ENCODE measurements around the gene PRPS2. TPM values are rescaled to one million over a fixed set of nuclear protein-coding genes. Genes with fewer than 3 reads are reported as not detected.

Gene PRPS2
- total RNA-seq, 1 donor from 2014 or later = 11.8 TPM

DNA sequence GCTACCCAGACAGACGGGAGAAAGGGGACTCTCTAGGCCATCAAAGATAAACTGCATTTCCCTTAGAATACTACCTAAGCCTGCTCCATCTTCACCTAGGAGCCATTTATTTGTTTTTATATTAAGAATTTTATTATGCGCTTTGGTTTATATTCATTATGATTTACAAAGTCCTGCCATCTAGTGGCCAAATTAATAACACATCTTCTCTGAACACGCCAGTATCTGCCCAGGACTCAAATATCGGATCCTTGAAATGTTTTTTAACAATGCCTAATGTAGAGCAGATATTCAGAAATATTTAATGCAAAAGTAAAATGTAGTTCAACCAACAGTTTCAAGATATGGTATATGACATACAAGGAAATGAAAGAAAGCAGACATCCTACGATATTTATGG lies 20.8 kb upstream of the PRPS2 start:
- Mint-ChIP-seq H3K4me3 (ENCODE audit: unreplicated experiment) (no peak overlapping the region), H3K4me1 (ENCODE audit: low read depth, unreplicated experiment) (no peaks in the 10 kb centered on the region), H3K27me3 (ENCODE audit: low read depth, unreplicated experiment) (no peaks in the 10 kb centered on the region), H3K36me3 (ENCODE audit: low read depth, unreplicated experiment) (no peaks in the 10 kb centered on the region), H3K27ac (ENCODE audit: unreplicated experiment) (no peak overlapping the region), H3K9me3 (ENCODE audit: unreplicated experiment) (no peaks in the 10 kb centered on the region)
- H3K9me3 ChIP-seq (ENCODE audit: insufficient read depth, low read depth, low read length) = no peaks in the 10 kb centered on the region
- no peaks in the 10 kb centered on the region for H3K36me3 ChIP-seq (ENCODE audit: insufficient read depth, low read length)
- no peak overlapping the region for H3K4me2 ChIP-seq (ENCODE audit: low read length)
- H3K9ac ChIP-seq (ENCODE audit: low read length) = no peak overlapping the region
- FAIRE-seq = peak; percentile 98
- H3K4me1 ChIP-seq (ENCODE audit: insufficient read depth, low read length) = no peaks in the 10 kb centered on the region
- no peaks in the 10 kb centered on the region for H3K79me2 ChIP-seq (ENCODE audit: insufficient read depth, low read length)
- H4K20me1 ChIP-seq (ENCODE audit: insufficient read depth, low read length) = no peaks in the 10 kb centered on the region
- H2AFZ ChIP-seq (ENCODE audit: low read depth, low read length) = no peak overlapping the region
- no peak overlapping the region for H3K4me3 ChIP-seq (ENCODE audit: insufficient read depth, low read depth, low read length)
- DNase-seq (ENCODE audit: low read depth) = no peak
- H3K27me3 ChIP-seq (ENCODE audit: insufficient read depth, low read length) = no peaks in the 10 kb centered on the region
- no peak overlapping the region for H3K27ac ChIP-seq (ENCODE audit: low read depth, low read length)
- TF ChIP-seq, protein P1, sequence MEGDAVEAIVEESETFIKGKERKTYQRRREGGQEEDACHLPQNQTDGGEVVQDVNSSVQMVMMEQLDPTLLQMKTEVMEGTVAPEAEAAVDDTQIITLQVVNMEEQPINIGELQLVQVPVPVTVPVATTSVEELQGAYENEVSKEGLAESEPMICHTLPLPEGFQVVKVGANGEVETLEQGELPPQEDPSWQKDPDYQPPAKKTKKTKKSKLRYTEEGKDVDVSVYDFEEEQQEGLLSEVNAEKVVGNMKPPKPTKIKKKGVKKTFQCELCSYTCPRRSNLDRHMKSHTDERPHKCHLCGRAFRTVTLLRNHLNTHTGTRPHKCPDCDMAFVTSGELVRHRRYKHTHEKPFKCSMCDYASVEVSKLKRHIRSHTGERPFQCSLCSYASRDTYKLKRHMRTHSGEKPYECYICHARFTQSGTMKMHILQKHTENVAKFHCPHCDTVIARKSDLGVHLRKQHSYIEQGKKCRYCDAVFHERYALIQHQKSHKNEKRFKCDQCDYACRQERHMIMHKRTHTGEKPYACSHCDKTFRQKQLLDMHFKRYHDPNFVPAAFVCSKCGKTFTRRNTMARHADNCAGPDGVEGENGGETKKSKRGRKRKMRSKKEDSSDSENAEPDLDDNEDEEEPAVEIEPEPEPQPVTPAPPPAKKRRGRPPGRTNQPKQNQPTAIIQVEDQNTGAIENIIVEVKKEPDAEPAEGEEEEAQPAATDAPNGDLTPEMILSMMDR (IDR thresholded peaks at IDR 0.05; ENCODE audit: insufficient read depth, low read depth, low read length) = peak; percentile 37
- TF ChIP-seq EZH2 (IDR thresholded peaks at IDR 0.05; ENCODE audit: insufficient read depth, low read length) = no peak

DNA sequence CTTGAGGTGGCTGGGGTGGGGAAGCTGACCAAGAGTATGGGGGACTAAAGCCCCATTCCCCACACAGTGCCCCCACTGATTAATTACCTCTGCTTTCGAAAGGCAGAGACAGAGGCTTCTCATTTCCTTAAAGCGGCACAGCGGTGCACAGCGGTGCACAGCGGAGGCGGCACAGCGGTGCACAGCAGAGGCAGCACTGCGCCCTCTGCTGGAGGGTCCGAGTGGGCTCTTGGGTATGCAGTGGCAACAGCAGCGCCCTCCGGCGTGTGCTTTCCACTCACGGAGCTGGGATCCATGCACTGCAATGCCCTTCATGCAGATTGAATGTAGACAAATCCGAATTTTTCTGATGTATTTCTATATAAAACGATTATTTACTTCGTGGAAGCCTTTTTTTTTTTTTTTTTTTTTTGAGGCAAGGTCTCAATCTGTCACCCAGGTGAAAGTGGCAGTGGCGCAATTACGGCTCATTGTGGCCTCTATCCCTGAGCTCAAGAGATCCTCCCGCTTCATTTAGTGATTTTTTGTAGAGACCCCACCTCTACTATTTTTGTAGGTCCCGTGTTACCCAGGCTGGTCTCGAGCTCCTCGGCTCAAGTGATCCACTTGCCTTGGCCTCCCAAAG lies 19.7 kb upstream of the PRPS2 start:
- Histone ChIP-seq H3K9ac (ENCODE audit: low read length) (no peak overlapping the region), H3K9me3 (ENCODE audit: insufficient read depth, low read depth, low read length) (no peaks in the 10 kb centered on the region), H3K36me3 (ENCODE audit: insufficient read depth, low read length) (no peaks in the 10 kb centered on the region), H3K79me2 (ENCODE audit: insufficient read depth, low read length) (no peaks in the 10 kb centered on the region), H3K27me3 (ENCODE audit: insufficient read depth, low read length) (no peaks in the 10 kb centered on the region), H3K27ac (ENCODE audit: low read depth, low read length) (no peak overlapping the region), H3K4me3 (ENCODE audit: insufficient read depth, low read depth, low read length) (no peak overlapping the region), H3K4me2 (ENCODE audit: low read length) (no peak overlapping the region), H3K4me1 (ENCODE audit: insufficient read depth, low read length) (no peaks in the 10 kb centered on the region), H4K20me1 (ENCODE audit: insufficient read depth, low read length) (no peaks in the 10 kb centered on the region), H2AFZ (ENCODE audit: low read depth, low read length) (no peak overlapping the region)
- DNase-seq (ENCODE audit: low read depth) (no peak), FAIRE-seq (no peak)
- H3K4me3 Mint-ChIP-seq (ENCODE audit: unreplicated experiment) = no peak overlapping the region
- no peaks in the 10 kb centered on the region for H3K27me3 Mint-ChIP-seq (ENCODE audit: low read depth, unreplicated experiment)
- no peaks in the 10 kb centered on the region for H3K36me3 Mint-ChIP-seq (ENCODE audit: low read depth, unreplicated experiment)
- no peak overlapping the region for H3K27ac Mint-ChIP-seq (ENCODE audit: unreplicated experiment)
- no peaks in the 10 kb centered on the region for H3K9me3 Mint-ChIP-seq (ENCODE audit: unreplicated experiment)
- no peak for TF ChIP-seq EZH2 (IDR thresholded peaks at IDR 0.05; ENCODE audit: insufficient read depth, low read length)
- TF ChIP-seq, protein P1 (IDR thresholded peaks at IDR 0.05; ENCODE audit: insufficient read depth, low read depth, low read length) = peak; percentile 45
- no peaks in the 10 kb centered on the region for H3K4me1 Mint-ChIP-seq (ENCODE audit: low read depth, unreplicated experiment)

DNA sequence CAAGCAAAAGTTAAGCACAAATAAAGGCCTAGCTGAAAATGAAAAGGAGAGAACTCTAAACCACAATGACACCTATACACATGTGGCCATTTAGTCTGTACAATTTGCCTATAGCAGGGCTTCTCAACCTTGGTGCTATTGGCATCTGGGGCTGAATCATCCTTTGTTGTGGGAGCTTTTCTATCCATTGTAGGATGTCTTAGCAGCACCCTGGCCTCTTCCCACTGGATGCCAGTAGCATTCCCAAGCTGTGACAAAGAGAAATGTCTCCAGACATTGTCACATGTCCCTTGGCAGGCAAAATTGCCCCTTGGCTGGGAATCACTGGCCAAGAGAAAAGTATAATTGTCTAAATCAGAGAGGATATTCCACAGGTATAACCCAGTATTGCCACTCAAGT lies 13.5 kb upstream of the PRPS2 start:
- Histone ChIP-seq H3K4me2 (ENCODE audit: low read length) (no peak overlapping the region), H3K9me3 (ENCODE audit: insufficient read depth, low read depth, low read length) (no peaks in the 10 kb centered on the region), H3K4me3 (ENCODE audit: insufficient read depth, low read depth, low read length) (no peak overlapping the region), H3K4me1 (ENCODE audit: insufficient read depth, low read length) (no peaks in the 10 kb centered on the region), H3K36me3 (ENCODE audit: insufficient read depth, low read length) (no peaks in the 10 kb centered on the region), H2AFZ (ENCODE audit: low read depth, low read length) (no peak overlapping the region), H4K20me1 (ENCODE audit: insufficient read depth, low read length) (no peaks in the 10 kb centered on the region), H3K79me2 (ENCODE audit: insufficient read depth, low read length) (no peaks in the 10 kb centered on the region), H3K9ac (ENCODE audit: low read length) (no peak overlapping the region), H3K27me3 (ENCODE audit: insufficient read depth, low read length) (no peaks in the 10 kb centered on the region), H3K27ac (ENCODE audit: low read depth, low read length) (no peak overlapping the region)
- H3K36me3 Mint-ChIP-seq (ENCODE audit: low read depth, unreplicated experiment) = no peaks in the 10 kb centered on the region
- FAIRE-seq (peak; percentile 83), DNase-seq (ENCODE audit: low read depth) (no peak)
- H3K9me3 Mint-ChIP-seq (ENCODE audit: unreplicated experiment) = no peaks in the 10 kb centered on the region
- H3K27ac Mint-ChIP-seq (ENCODE audit: unreplicated experiment) = no peak overlapping the region
- no peak for TF ChIP-seq EZH2 (IDR thresholded peaks at IDR 0.05; ENCODE audit: insufficient read depth, low read length)
- TF ChIP-seq, protein P1 (IDR thresholded peaks at IDR 0.05; ENCODE audit: insufficient read depth, low read depth, low read length) = no peak
- no peaks in the 10 kb centered on the region for H3K27me3 Mint-ChIP-seq (ENCODE audit: low read depth, unreplicated experiment)
- H3K4me1 Mint-ChIP-seq (ENCODE audit: low read depth, unreplicated experiment) = peaks cover 10% of the 10 kb centered on the region
- no peak overlapping the region for H3K4me3 Mint-ChIP-seq (ENCODE audit: unreplicated experiment)
